Upper lobe of left lung (tissue), 6 donors: ENCODE results near the gene NR4A3. TPM values are rescaled to one million over a fixed set of nuclear protein-coding genes. Genes with fewer than 3 reads are reported as not detected.

Experiments used
- ATAC-seq, 2 donors: fragments of 200-7000 bp; cut with Tn5 transposase; one replicate each; pipeline ENCODE4 v1.9.1; 2022; ENCODE audit warnings: mild to moderate bottlenecking in 2 of 2, moderate library complexity in 2 of 2; ENCODE audit not compliant: low FRiP score in 2 of 2
- DNase-seq, 2 donors: peaks; one replicate each; pipeline ENCODE4 v3.0.0-alpha.2; 2019 to 2020
- H3K27ac ChIP-seq, 4 donors: fragments of 200-600 bp; sonication (generic); one replicate each; pipeline ENCODE4 v1.5.1; 2016 to 2019
- H3K27me3 ChIP-seq, 4 donors: fragments of 200-600 bp; sonication (generic); one replicate each; pipeline ENCODE4 v1.5.1; 2017 to 2019
- H3K36me3 ChIP-seq, 4 donors: fragments of 200-600 bp; sonication (generic); one replicate each; pipeline ENCODE4 v1.5.1; 2016 to 2019
- H3K4me1 ChIP-seq, 4 donors: fragments of 200-600 bp; sonication (generic); one replicate each; pipeline ENCODE4 v1.5.1; 2018 to 2019
- H3K4me3 ChIP-seq, 4 donors: fragments of 200-600 bp; sonication (generic); one replicate each; pipeline ENCODE4 v1.5.1; 2017 to 2019; ENCODE audit warnings: mild to moderate bottlenecking in 2 of 4, moderate library complexity in 1 of 4
- H3K9me3 ChIP-seq, 4 donors: fragments of 200-600 bp; sonication (generic); one replicate each; pipeline ENCODE4 v1.5.1; 2018 to 2019
- EP300 ChIP-seq, 4 donors: sonication (generic); formaldehyde crosslinking; IDR thresholded peaks; one replicate each; pipeline ENCODE4 v1.5.1; 2017; ENCODE audit warnings: antibody characterized with exemption in 4 of 4, control low read depth in 2 of 4
- POLR2A ChIP-seq, 4 donors: fragments of 450-650 bp; IDR thresholded peaks; one replicate each; pipeline ENCODE4 v1.5.1; 2016 to 2017; ENCODE audit warnings: antibody characterized with exemption in 4 of 4, mild to moderate bottlenecking in 2 of 4
- POLR2AphosphoS5 ChIP-seq, 2 donors: sonication (generic); formaldehyde crosslinking; IDR thresholded peaks; one replicate each; pipeline ENCODE4 v1.5.1; 2017; ENCODE audit warnings: antibody characterized with exemption in 2 of 2
- WGBS, 2 donors: methylation state at CpG; one replicate each; pipeline ENCODE4 v1.1.5; 2017 to 2018; 5-methylcytosine and 5-hydroxymethylcytosine counted together
- total RNA-seq, 6 donors: library from RNA; depleted of rRNA in 4 of 6; stranded (reverse); fragments of >200 nt in 4 of 6; gene quantifications; one replicate each; pipeline versions ENCODE4 v1.1.0 to v1.2.1, GENCODE V29; 2016 to 2021
- TF ChIP-seq, protein P1 (sequence below), 6 experiments: fragments of 450-650 bp in 4 of 6; fragments of 200-600 bp in 2 of 6; sonication (generic) in 2 of 6; IDR thresholded peaks; one replicate each; pipeline ENCODE4 v1.5.1; 2016 to 2019; ENCODE audit warnings: antibody characterized with exemption in 6 of 6
- donor health status: DM: no; HTN: no; CAD: no; lungs with moderate emphysema.
- donor health status: DM: no; HTN: yes; CAD: no; lungs with severe emphysema.

The NR4A3 gene
- total RNA-seq, 6 donors from 2014 or later: 1.0 to 10.8 (median 5.6) TPM

DNA sequence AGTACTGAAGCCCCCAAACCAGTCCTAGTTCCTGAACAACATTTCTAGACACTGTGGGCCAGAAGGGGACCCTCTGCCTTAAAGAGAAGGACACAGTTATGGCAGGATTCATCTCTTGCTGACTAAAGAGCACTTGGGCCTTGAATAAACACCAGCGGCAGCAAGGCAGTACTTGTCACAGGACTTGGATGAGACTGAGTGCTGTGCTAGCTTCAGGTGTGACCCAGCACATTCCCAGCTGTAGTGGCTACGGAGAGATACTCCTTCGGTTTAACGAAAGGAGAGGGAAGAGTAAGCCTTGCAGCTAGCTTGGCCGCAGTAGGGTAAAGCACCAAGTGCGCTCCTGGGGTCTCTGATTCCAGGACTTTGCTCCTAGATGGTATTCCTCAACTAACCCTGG lies 73.8 kb downstream of the NR4A3 start:
- DNase-seq: peak in 1 of 2 donors; percentile 40
- ATAC-seq: no peak
- 76 to 83% methylated on average over 4 to 6 of the region's 6 CpGs for WGBS, 2 donors
- no peaks in the 10 kb centered on the region for H3K9me3 ChIP-seq
- no peaks in the 10 kb centered on the region for H3K4me1 ChIP-seq
- H3K36me3 ChIP-seq: no peaks in the 10 kb centered on the region
- TF ChIP-seq POLR2AphosphoS5 (IDR thresholded peaks at IDR 0.05): no peak
- no peak for TF ChIP-seq POLR2A (IDR thresholded peaks at IDR 0.05)
- TF ChIP-seq, protein P1, sequence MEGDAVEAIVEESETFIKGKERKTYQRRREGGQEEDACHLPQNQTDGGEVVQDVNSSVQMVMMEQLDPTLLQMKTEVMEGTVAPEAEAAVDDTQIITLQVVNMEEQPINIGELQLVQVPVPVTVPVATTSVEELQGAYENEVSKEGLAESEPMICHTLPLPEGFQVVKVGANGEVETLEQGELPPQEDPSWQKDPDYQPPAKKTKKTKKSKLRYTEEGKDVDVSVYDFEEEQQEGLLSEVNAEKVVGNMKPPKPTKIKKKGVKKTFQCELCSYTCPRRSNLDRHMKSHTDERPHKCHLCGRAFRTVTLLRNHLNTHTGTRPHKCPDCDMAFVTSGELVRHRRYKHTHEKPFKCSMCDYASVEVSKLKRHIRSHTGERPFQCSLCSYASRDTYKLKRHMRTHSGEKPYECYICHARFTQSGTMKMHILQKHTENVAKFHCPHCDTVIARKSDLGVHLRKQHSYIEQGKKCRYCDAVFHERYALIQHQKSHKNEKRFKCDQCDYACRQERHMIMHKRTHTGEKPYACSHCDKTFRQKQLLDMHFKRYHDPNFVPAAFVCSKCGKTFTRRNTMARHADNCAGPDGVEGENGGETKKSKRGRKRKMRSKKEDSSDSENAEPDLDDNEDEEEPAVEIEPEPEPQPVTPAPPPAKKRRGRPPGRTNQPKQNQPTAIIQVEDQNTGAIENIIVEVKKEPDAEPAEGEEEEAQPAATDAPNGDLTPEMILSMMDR (IDR thresholded peaks at IDR 0.05): no peak
- no peak for TF ChIP-seq EP300 (IDR thresholded peaks at IDR 0.05)
- no peak overlapping the region for H3K4me3 ChIP-seq
- no peaks in the 10 kb centered on the region for H3K27me3 ChIP-seq
- no peak overlapping the region for H3K27ac ChIP-seq

DNA sequence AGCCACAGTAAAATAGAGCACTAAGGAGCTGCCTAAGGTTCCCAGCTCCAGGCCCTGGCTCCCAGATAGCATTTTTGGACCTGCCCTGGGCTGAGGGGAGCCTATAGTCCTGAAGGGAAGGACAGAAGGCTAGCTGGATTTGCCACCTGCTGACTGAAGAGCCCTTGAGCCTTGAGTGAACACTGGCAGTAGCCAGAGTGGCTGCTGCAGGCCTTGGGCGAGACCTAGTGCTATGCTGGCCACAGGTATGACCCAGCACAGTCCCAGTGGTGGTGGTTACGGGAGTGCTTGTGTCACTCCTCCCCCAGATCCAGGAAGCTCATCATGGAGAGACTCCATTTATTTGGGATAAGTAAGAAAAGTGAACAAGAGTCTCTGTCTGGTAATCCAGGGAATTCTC lies 74.4 kb downstream of the NR4A3 start:
- ATAC-seq (peak in 1 of 2 donors; percentile 70), DNase-seq (peak in 1 of 2 donors; percentile 67)
- TF ChIP-seq, protein P1 (IDR thresholded peaks at IDR 0.05): no peak
- TF ChIP-seq POLR2A (IDR thresholded peaks at IDR 0.05) (no peak), POLR2AphosphoS5 (IDR thresholded peaks at IDR 0.05) (no peak), EP300 (IDR thresholded peaks at IDR 0.05) (no peak)
- Histone ChIP-seq H3K27me3 (no peaks in the 10 kb centered on the region), H3K36me3 (no peaks in the 10 kb centered on the region), H3K4me3 (no peak overlapping the region), H3K9me3 (no peaks in the 10 kb centered on the region), H3K27ac (no peak overlapping the region), H3K4me1 (no peaks in the 10 kb centered on the region)
- WGBS, 2 donors: 57% methylated on average over 2 of the region's 2 CpGs; no CpG with 5 or more reads in 1 of the 2 donors

DNA sequence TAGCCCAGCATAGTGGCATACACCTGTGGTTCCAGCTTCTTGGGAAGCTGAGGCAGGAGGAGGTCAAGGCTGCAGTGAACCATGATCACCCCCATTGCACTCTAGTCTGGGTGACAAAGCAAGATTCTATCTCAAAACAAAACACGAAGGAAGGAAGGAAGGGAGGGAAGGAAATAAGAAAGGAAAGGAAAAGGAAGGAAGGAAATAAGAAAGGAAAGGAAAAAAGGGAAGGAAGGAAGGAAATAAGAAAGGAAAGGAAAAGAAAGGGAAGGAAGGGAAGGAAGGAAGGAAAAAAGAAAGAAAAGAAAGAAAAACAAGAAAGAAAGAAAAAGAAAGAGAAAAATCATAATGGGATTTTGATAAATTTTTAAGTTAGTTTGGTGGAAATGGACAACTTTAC lies 81.7 kb downstream of the NR4A3 start:
- no peak for DNase-seq
- TF ChIP-seq, protein P1 (IDR thresholded peaks at IDR 0.05): no peak
- TF ChIP-seq POLR2A (IDR thresholded peaks at IDR 0.05) (no peak), POLR2AphosphoS5 (IDR thresholded peaks at IDR 0.05) (no peak), EP300 (IDR thresholded peaks at IDR 0.05) (no peak)
- no peak overlapping the region for H3K4me3 ChIP-seq
- no peaks in the 10 kb centered on the region for H3K27me3 ChIP-seq
- WGBS, 2 donors: 50 to 70% methylated on average over 1 of the region's 1 CpG
- no peaks in the 10 kb centered on the region for H3K9me3 ChIP-seq
- no peaks in the 10 kb centered on the region for H3K36me3 ChIP-seq
- ATAC-seq: no peak
- H3K4me1 ChIP-seq: peaks cover 5 to 13% (median 10%) of the 10 kb centered on the region in 4 donors
- no peak overlapping the region for H3K27ac ChIP-seq

DNA sequence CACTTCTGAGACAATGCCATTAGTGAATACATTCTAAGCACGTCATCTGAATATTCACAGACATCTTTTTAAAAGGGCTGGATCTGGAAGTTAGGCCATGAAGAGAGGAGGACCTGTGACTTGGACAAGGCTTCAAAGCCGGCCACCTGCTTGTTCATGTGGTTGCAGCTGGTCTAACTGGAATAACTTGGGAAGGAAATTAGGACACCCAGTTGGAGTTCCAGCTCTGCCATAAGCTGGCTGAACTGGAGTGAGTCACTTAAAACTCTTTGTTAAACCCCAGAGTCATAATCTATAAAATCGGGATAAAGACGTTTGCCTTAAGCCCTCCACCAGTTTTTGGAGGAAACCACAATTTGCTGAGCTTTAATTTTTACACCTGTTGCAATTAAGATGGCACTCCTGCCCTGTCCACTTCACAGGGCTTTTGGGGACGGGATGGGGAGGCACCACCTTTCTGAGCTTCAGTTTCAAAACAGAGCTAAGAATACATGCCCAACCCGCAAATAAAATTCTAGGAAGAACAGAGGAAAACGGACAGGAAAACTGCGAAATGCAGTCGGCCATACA lies 84.2 kb downstream of the NR4A3 start:
- Histone ChIP-seq H3K36me3 (no peaks in the 10 kb centered on the region), H3K4me3 (peak overlapping the region; percentile 71 to 93 (median 83)), H3K27me3 (no peaks in the 10 kb centered on the region), H3K4me1 (peaks cover 8 to 14% (median 10%) of the 10 kb centered on the region in 4 donors), H3K27ac (peak overlapping the region; percentile 95 to 98 (median 98)), H3K9me3 (no peaks in the 10 kb centered on the region)
- no peak for TF ChIP-seq POLR2AphosphoS5 (IDR thresholded peaks at IDR 0.05)
- no peak for TF ChIP-seq EP300 (IDR thresholded peaks at IDR 0.05)
- TF ChIP-seq, protein P1 (IDR thresholded peaks at IDR 0.05): no peak
- no peak for TF ChIP-seq POLR2A (IDR thresholded peaks at IDR 0.05)
- peak in 1 of 2 donors; percentile 40 for DNase-seq
- ATAC-seq: peak in 1 of 2 donors; percentile 3
- WGBS, 2 donors: 23% methylated on average over 9 of the region's 9 CpGs
